Measurements from ENCODE around the gene TRMT2A.

The TRMT2A gene

GRCh38 chr22:20116376-20116950 lies 563 bp downstream of the TRMT2A start:
- no peak for DNase-seq (ENCODE audit: low read depth in 3 of 3)

GRCh38 chr22:20115691-20116375 lies 1.2 kb downstream of the TRMT2A start, which contains the start of gene RANBP1:
TSS of gene RANBP1 (plus strand) at chr22:20116104. CDS start at chr22:20116185, 81 bp downstream.
- no peak for DNase-seq (ENCODE audit: low read depth in 3 of 3)

GRCh38 chr22:20114506-20115475 lies 2.2 kb downstream of the TRMT2A start:
- DNase-seq (ENCODE audit: low read depth in 3 of 3) = no peak

GRCh38 chr22:20113551-20114310 lies 3.3 kb downstream of the TRMT2A start:
- no peak for DNase-seq (ENCODE audit: low read depth in 3 of 3)

- no peak for DNase-seq (ENCODE audit: low read depth in 3 of 3)
These were observed 4.2 kb downstream of the TRMT2A start for GRCh38 chr22:20112623-20113511.

- no peak for DNase-seq (ENCODE audit: low read depth in 3 of 3)
These were observed 5.1 kb downstream of the TRMT2A start for GRCh38 chr22:20111689-20112622.

- DNase-seq (ENCODE audit: low read depth in 3 of 3) = no peak
These were observed 5.9 kb downstream of the TRMT2A start for GRCh38 chr22:20111045-20111688.

GRCh38 chr22:20110359-20110985 lies 6.6 kb downstream of the TRMT2A start:
- no peak for DNase-seq (ENCODE audit: low read depth in 3 of 3)

- no peak for DNase-seq (ENCODE audit: low read depth in 3 of 3)
These were observed 7.3 kb downstream of the TRMT2A start for GRCh38 chr22:20109411-20110358.

GRCh38 chr22:20108757-20109230 lies 8.2 kb downstream of the TRMT2A start:
- DNase-seq (ENCODE audit: low read depth in 3 of 3) = no peak

- DNase-seq (ENCODE audit: low read depth in 3 of 3) = no peak
These were observed 8.9 kb downstream of the TRMT2A start for GRCh38 chr22:20107951-20108756.

GRCh38 chr22:20107471-20107901 lies 9.5 kb downstream of the TRMT2A start:
- DNase-seq (ENCODE audit: low read depth in 3 of 3) = no peak

- no peak for DNase-seq (ENCODE audit: low read depth in 3 of 3)
These were observed 10.2 kb downstream of the TRMT2A start for GRCh38 chr22:20106849-20107237.

- no peak for DNase-seq (ENCODE audit: low read depth in 3 of 3)
These were observed 10.7 kb downstream of the TRMT2A start for GRCh38 chr22:20106205-20106848.

GRCh38 chr22:20105456-20106204 lies 11.4 kb downstream of the TRMT2A start:
- DNase-seq (ENCODE audit: low read depth in 3 of 3) = no peak
